HG02938 (cell line): ENCODE data around the gene UMODL1.

Source experiments
- ATAC-seq: cut with Tn5 transposase; IDR thresholded peaks from one replicate; pipeline ENCODE4 v1.9.1; 2021; ENCODE audit warnings: mild to moderate bottlenecking, moderate library complexity; ENCODE audit not compliant: unreplicated experiment

The UMODL1 gene

GRCh38 chr21:42097274-42097673 is 26.2 kb downstream of the UMODL1 start:
- ATAC-seq = no peak

GRCh38 chr21:42097860-42098454 is 26.8 kb downstream of the UMODL1 start:
- ATAC-seq = no peak

- no peak for ATAC-seq
Measured at GRCh38 chr21:42098957-42099505, 27.9 kb downstream of the UMODL1 start.

GRCh38 chr21:42101246-42101645 is 30.1 kb downstream of the UMODL1 start:
- ATAC-seq = no peak

GRCh38 chr21:42102076-42102475 is 31.0 kb downstream of the UMODL1 start:
- ATAC-seq = no peak

GRCh38 chr21:42102526-42102925 is 31.4 kb downstream of the UMODL1 start:
- no peak for ATAC-seq

GRCh38 chr21:42102991-42103390 is 31.9 kb downstream of the UMODL1 start:
- no peak for ATAC-seq

GRCh38 chr21:42103843-42104242 is 32.7 kb downstream of the UMODL1 start:
- ATAC-seq = no peak

- no peak for ATAC-seq
Measured at GRCh38 chr21:42105476-42106315, 34.6 kb downstream of the UMODL1 start.

- no peak for ATAC-seq
Measured at GRCh38 chr21:42106425-42106824, 35.3 kb downstream of the UMODL1 start.

GRCh38 chr21:42107177-42107880 is 36.2 kb downstream of the UMODL1 start:
- ATAC-seq = no peak

- peak; percentile 79 for ATAC-seq
Measured at GRCh38 chr21:42107881-42108553, 36.9 kb downstream of the UMODL1 start.

GRCh38 chr21:42108554-42109340 is 37.6 kb downstream of the UMODL1 start:
- ATAC-seq = no peak

- no peak for ATAC-seq
Measured at GRCh38 chr21:42109473-42109872, 38.4 kb downstream of the UMODL1 start.

- ATAC-seq = no peak
Measured at GRCh38 chr21:42109873-42110525, 38.9 kb downstream of the UMODL1 start.

GRCh38 chr21:42110691-42111469 is 39.8 kb downstream of the UMODL1 start:
- no peak for ATAC-seq

GRCh38 chr21:42111470-42111743 is 40.3 kb downstream of the UMODL1 start:
- ATAC-seq = no peak

- no peak for ATAC-seq
Measured at GRCh38 chr21:42111811-42112210, 40.7 kb downstream of the UMODL1 start.

GRCh38 chr21:42112238-42112637 is 41.1 kb downstream of the UMODL1 start:
- ATAC-seq = no peak
